Ectodermal cell (in vitro differentiated cells): ENCODE results near the gene TNIK.

Experiments
- H3K27ac ChIP-seq: 2 replicates; pipeline ENCODE4 v1.7.0; 2013; ENCODE audit warnings: mild to moderate bottlenecking, low read depth, low read length; ENCODE audit not compliant: insufficient read depth, poor library complexity, severe bottlenecking
- H3K27me3 ChIP-seq: 2 replicates; pipeline ENCODE4 v1.7.0; 2013; ENCODE audit warnings: mild to moderate bottlenecking, low read length; ENCODE audit not compliant: insufficient read depth, control insufficient read depth, poor library complexity, severe bottlenecking
- H3K36me3 ChIP-seq: one replicate; pipeline ENCODE4 v1.7.0; 2013; ENCODE audit warnings: low read length; ENCODE audit not compliant: control insufficient read depth, insufficient read depth
- H3K4me1 ChIP-seq: one replicate; pipeline ENCODE4 v1.7.0; 2013; ENCODE audit warnings: low read length; ENCODE audit not compliant: control insufficient read depth, insufficient read depth
- H3K4me3 ChIP-seq: 2 replicates; pipeline ENCODE4 v1.7.0; 2013; ENCODE audit warnings: low read depth, low read length, control low read depth; ENCODE audit not compliant: insufficient read depth
- H3K9me3 ChIP-seq: 2 replicates; pipeline ENCODE4 v1.7.0; 2013; ENCODE audit warnings: mild to moderate bottlenecking, low read length, moderate library complexity; ENCODE audit not compliant: control insufficient read depth
- WGBS, 2 experiments: methylation state at CpG; one replicate each; pipeline ENCODE4 v1.1.7; 2013; ENCODE audit warnings: missing lambda C conversion rate in 2 of 2; 5-methylcytosine and 5-hydroxymethylcytosine counted together

TNIK gene

DNA sequence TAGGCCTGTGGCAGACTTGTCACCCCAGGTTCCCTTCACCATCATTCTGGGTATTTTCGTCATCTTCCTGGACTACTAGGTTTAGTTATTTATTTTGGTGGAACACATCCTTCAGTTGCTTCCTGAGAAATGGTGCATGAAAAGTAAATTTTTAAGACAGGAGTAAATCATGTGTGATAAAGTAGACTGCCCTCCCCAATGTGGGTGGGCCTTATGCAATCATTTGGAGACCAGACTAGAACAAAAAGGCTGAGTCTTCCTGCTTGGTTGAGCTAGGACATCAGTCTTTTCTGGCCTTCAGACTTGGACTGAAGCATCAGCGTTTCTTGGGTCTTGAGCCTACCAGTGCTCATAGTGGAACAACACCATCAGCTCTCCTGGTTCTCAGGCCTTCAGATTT is 382.9 kb downstream of the TNIK start:
- WGBS, 2 experiments = 93 to 98% methylated on average over 2 of the region's 2 CpGs
- no peaks in the 10 kb centered on the region for H3K36me3 ChIP-seq
- H3K27ac ChIP-seq = no peak overlapping the region
- no peak overlapping the region for H3K4me3 ChIP-seq
- H3K4me1 ChIP-seq = no peaks in the 10 kb centered on the region
- H3K9me3 ChIP-seq = no peaks in the 10 kb centered on the region
- H3K27me3 ChIP-seq = no peaks in the 10 kb centered on the region

DNA sequence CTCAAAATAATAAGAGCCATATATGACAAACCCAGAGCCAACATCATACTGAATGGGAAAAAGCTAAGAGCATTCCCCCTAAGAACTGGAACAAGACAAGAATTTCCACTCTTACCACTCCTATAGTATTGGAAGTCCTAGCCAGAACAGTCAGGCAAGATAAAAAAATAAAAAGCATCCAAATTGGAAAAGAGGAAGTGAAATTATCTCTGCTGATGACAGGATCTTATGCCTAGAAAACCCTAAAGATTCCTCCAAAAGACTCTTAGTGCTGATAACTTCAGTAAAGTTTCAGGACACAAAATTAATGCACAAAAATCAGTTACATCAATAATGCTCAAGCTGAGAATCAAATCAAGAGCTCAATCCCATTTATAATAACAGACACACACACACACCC is 387.8 kb downstream of the TNIK start:
- H3K27me3 ChIP-seq = no peaks in the 10 kb centered on the region
- H3K9me3 ChIP-seq = no peaks in the 10 kb centered on the region
- no peaks in the 10 kb centered on the region for H3K4me1 ChIP-seq
- H3K27ac ChIP-seq = no peak overlapping the region
- H3K4me3 ChIP-seq = no peak overlapping the region
- H3K36me3 ChIP-seq = no peaks in the 10 kb centered on the region

GRCh38 chr3:171068658-171069057 is 391.5 kb downstream of the TNIK start:
- Histone ChIP-seq H3K4me1 (no peaks in the 10 kb centered on the region), H3K27me3 (no peaks in the 10 kb centered on the region), H3K9me3 (no peaks in the 10 kb centered on the region), H3K27ac (no peak overlapping the region), H3K36me3 (no peaks in the 10 kb centered on the region), H3K4me3 (no peak overlapping the region)
- 80 to 98% methylated on average over 1 to 3 of the region's 3 CpGs for WGBS, 2 experiments

- Histone ChIP-seq H3K36me3 (no peaks in the 10 kb centered on the region), H3K27ac (no peak overlapping the region), H3K9me3 (no peaks in the 10 kb centered on the region), H3K27me3 (no peaks in the 10 kb centered on the region), H3K4me1 (no peaks in the 10 kb centered on the region), H3K4me3 (no peak overlapping the region)
- WGBS, 2 experiments = 85 to 92% methylated on average over 4 to 6 of the region's 6 CpGs
Observed at GRCh38 chr3:171066206-171066605, 394.0 kb downstream of the TNIK start.

DNA sequence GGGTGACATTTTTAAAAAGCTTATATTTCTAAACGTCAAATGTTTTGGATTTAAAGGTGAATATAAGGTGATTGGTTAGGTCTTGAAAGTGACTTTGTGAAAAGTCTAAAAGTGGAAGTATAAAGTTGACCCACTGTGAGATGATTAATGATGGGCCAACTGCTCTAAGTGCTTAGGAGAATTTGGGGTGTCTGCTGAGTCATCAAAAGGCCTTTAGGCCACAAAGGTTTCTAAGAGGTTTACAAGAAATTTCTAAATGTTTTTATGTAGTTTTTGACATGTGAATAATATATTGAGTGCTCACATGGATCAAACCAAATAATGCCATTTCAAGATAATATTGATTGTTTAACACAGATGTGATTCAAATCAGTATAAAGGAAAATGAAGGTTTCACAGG is 394.5 kb downstream of the TNIK start:
- no peaks in the 10 kb centered on the region for H3K4me1 ChIP-seq
- H3K27me3 ChIP-seq = no peaks in the 10 kb centered on the region
- H3K9me3 ChIP-seq = no peaks in the 10 kb centered on the region
- H3K36me3 ChIP-seq = no peaks in the 10 kb centered on the region
- 93 to 94% methylated on average over 1 of the region's 1 CpG for WGBS, 2 experiments
- H3K27ac ChIP-seq = no peak overlapping the region
- H3K4me3 ChIP-seq = no peak overlapping the region

DNA sequence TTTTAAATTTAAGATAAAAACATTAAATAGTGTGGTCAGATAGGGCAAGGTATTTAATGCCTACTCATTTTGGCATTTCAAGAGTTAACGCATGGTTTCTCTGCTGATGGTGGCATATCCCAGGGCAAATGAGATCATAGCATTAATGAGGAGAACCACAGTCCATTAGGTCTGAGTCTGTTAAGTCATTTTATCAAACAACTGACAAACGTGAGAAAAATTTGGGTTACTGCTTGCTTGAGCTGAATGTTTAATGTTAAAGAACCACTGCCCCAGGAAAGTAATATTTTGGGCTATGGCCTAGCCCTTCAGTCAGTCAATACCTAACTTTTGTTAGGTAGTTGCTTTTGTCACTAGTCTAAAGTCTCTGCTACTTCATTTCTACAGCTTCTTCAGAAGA is 395.7 kb downstream of the TNIK start:
- no peaks in the 10 kb centered on the region for H3K4me1 ChIP-seq
- no peaks in the 10 kb centered on the region for H3K36me3 ChIP-seq
- no peak overlapping the region for H3K27ac ChIP-seq
- H3K4me3 ChIP-seq = no peak overlapping the region
- WGBS, 2 experiments = 90 to 96% methylated on average over 2 of the region's 2 CpGs
- H3K9me3 ChIP-seq = no peaks in the 10 kb centered on the region
- no peaks in the 10 kb centered on the region for H3K27me3 ChIP-seq

DNA sequence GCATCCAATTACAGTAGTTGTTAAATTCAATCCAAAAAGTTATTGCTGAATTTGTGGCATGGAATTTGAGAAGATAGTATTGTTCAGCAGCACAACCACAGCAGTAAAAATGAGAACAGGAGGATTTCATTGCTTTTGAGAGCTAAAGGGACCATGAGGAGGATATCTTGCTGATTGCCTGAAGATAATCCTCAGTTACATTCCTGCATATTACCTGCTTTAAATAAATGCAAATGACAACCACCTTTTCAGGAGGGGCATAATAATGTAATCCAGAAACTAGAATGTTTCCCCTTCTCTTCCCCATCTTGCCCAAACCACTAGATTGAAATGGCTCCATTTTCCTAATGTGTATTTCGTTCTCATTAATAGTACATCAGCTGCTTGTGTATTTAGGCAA is 398.5 kb downstream of the TNIK start:
- H3K4me3 ChIP-seq = no peak overlapping the region
- H3K36me3 ChIP-seq = no peaks in the 10 kb centered on the region
- H3K9me3 ChIP-seq = no peaks in the 10 kb centered on the region
- WGBS, 2 experiments = 90% methylated on average over 1 of the region's 1 CpG; no CpG with 5 or more reads in 1 of the 2 experiments
- no peaks in the 10 kb centered on the region for H3K4me1 ChIP-seq
- no peak overlapping the region for H3K27ac ChIP-seq
- H3K27me3 ChIP-seq = no peaks in the 10 kb centered on the region

DNA sequence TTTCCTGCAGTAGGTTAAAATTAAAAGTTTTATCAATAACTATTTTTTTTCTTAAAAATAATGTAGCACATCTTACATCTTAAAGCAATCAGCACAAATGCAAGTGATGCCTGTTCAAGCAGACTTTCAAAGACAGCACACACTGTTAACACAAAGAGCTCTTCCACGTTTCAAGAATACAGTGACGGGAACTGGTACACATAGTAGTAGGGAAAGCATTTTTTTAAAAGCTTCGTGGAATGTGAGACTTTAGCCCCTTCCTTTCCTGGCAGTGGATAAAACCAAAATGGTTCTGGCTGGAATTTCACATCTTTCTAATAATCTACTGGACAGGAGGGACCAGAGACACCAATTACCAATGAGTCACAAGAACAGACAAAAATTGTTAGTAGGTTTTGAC is 400.2 kb downstream of the TNIK start:
- Histone ChIP-seq H3K4me1 (no peaks in the 10 kb centered on the region), H3K27ac (no peak overlapping the region), H3K36me3 (no peaks in the 10 kb centered on the region), H3K9me3 (no peaks in the 10 kb centered on the region), H3K27me3 (no peaks in the 10 kb centered on the region), H3K4me3 (no peak overlapping the region)
- WGBS, 2 experiments = 90 to 95% methylated on average over 3 of the region's 3 CpGs

- Histone ChIP-seq H3K4me1 (no peaks in the 10 kb centered on the region), H3K9me3 (no peaks in the 10 kb centered on the region), H3K36me3 (no peaks in the 10 kb centered on the region), H3K27ac (no peak overlapping the region), H3K4me3 (no peak overlapping the region), H3K27me3 (no peaks in the 10 kb centered on the region)
Observed at GRCh38 chr3:171058873-171059603, 401.2 kb downstream of the TNIK start.

DNA sequence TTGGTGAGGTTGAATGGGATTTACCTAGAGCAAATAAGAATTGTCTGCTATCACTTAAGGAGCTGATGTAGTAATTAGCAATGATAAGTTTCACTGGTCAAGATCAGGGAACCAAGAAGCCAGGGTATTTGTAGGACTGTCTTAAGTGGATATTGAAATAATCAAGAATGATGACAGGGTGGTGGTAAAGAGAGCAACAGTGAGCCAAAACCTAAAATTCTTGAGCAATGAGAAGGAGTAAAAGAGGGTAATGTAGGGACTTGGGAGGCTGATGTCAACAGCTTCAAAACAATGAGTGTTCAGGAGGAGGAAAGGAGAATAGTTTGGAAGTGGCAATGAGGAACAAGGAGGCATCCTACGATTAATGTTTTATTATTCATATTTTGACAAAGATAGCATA is 402.1 kb downstream of the TNIK start:
- no peaks in the 10 kb centered on the region for H3K4me1 ChIP-seq
- WGBS, 2 experiments = 100% methylated on average over 1 of the region's 1 CpG; no CpG with 5 or more reads in 1 of the 2 experiments
- H3K27me3 ChIP-seq = no peaks in the 10 kb centered on the region
- H3K4me3 ChIP-seq = no peak overlapping the region
- no peaks in the 10 kb centered on the region for H3K9me3 ChIP-seq
- H3K36me3 ChIP-seq = no peaks in the 10 kb centered on the region
- H3K27ac ChIP-seq = no peak overlapping the region

DNA sequence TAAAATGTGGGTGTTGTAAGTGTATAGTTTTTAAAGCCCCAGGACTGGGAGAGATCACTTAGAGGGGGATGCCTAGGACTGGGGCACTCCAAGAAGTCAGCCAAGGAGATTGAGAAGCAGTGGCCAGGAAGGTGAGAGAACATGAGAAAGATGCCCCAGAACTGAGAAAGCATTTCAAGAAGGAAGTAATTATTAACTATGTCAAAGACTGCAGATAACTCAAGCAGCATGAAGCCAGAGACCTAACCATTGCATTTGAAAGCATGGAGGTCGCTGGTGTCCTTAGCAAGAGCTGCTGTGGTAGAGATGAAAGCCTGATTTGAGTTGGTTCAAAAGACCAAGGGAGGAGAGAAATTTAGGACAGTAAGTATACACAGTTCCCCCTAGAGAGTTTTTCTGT is 403.1 kb downstream of the TNIK start:
- Histone ChIP-seq H3K9me3 (no peaks in the 10 kb centered on the region), H3K4me1 (no peaks in the 10 kb centered on the region), H3K27ac (no peak overlapping the region), H3K4me3 (no peak overlapping the region), H3K36me3 (no peaks in the 10 kb centered on the region), H3K27me3 (no peaks in the 10 kb centered on the region)
- 87 to 88% methylated on average over 1 of the region's 1 CpG for WGBS, 2 experiments
